Measurements from ENCODE around the gene METTL23.

DNA sequence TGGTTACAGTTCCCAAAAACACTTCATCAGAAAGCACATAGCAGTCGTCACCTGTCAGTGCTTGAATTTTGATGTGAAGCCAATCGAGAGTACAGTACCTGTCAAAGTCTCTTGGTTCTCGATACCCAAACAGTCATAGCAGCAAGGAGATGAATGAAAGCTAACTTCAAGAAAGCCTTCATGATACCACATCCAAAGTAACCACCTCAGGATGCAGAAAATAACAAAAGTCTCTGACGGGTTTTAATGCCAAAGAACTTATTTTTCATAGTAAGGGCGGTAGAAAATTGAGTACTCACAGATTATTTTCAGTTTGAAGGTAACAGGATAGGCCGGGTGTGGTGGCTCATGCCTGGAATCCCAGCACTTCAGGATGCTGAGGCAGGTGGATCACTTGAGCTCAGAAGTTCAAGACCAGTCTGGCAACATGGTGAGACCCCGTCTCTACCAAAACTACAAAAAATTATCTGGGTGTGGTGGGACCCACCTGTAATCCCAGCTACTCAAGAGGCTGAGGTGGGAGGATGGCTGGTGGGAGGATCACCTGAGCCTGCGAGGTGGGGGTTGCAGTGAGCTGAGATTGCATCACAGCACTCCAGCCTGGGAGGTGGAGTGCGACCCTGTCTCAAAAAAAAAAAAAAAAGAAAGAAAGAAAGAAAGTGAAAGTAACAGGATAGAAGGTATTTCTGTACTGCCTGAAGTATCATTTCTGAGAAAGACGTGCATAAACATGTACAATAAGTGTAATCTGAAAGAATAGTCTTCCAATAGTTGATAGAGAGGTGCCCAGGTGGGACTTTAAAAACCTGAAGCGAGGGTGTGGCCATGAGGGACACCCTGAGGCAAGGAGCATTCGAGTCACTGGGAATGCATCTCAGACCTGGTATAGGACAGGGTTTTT is 26.7 kb downstream of the METTL23 start:
- TF ChIP-seq CTCF (IDR thresholded peaks at IDR 0.05; ENCODE audit: low read length) (no peak), EZH2 (IDR thresholded peaks at IDR 0.05; ENCODE audit: borderline replicate concordance, low read length) (no peak)
